Fibroblast of the aortic adventitia (primary cell): Measurements from ENCODE around the gene RTTN. TPM values are rescaled to one million over a fixed set of nuclear protein-coding genes. Genes with fewer than 3 reads are reported as not detected.

Experiments
- DNase-seq: peaks from one replicate; pipeline ENCODE4 v3.0.0-alpha.2; 2010; ENCODE audit warnings: low read depth
- H3K4me3 ChIP-seq: 2 replicates; pipeline ENCODE4 v1.5.1; 2011; ENCODE audit warnings: low read depth, mild to moderate bottlenecking, control low read depth, low read length, moderate library complexity
- total RNA-seq: library from RNA; depleted of rRNA; stranded (reverse); fragments of >200 nt; gene quantifications from 2 replicates; pipeline ENCODE4 v1.2.3, GENCODE V29; 2012; ENCODE audit warnings: low replicate concordance
- TF ChIP-seq, protein P1 (sequence below): IDR thresholded peaks from 2 replicates; pipeline ENCODE4 v1.5.1; 2011; ENCODE audit warnings: mild to moderate bottlenecking, low read length, control low read depth, inconsistent platforms; ENCODE audit not compliant: insufficient read depth

RTTN gene
- total RNA-seq, 1 donor = 38.6 TPM

DNA sequence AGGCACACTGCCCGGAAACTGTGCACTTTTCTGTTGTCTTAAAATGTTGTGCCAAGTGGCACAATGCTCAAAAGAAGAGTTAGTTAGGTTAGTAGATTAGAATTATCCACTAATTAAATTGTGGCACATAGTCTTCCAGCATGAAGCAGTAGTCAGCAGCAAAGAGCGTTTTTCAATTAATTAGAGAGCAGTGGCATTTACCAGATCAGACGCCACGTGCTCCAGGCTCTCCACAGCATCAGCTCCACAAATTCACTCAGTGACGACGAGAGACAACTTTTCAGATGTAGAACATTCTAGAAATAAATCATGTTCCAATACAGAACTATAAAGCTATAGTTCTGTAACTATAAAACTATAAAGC lies 16.4 kb upstream of the RTTN start:
- no peak for DNase-seq
- TF ChIP-seq, protein P1, sequence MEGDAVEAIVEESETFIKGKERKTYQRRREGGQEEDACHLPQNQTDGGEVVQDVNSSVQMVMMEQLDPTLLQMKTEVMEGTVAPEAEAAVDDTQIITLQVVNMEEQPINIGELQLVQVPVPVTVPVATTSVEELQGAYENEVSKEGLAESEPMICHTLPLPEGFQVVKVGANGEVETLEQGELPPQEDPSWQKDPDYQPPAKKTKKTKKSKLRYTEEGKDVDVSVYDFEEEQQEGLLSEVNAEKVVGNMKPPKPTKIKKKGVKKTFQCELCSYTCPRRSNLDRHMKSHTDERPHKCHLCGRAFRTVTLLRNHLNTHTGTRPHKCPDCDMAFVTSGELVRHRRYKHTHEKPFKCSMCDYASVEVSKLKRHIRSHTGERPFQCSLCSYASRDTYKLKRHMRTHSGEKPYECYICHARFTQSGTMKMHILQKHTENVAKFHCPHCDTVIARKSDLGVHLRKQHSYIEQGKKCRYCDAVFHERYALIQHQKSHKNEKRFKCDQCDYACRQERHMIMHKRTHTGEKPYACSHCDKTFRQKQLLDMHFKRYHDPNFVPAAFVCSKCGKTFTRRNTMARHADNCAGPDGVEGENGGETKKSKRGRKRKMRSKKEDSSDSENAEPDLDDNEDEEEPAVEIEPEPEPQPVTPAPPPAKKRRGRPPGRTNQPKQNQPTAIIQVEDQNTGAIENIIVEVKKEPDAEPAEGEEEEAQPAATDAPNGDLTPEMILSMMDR = no peak
- no peak overlapping the region for H3K4me3 ChIP-seq

DNA sequence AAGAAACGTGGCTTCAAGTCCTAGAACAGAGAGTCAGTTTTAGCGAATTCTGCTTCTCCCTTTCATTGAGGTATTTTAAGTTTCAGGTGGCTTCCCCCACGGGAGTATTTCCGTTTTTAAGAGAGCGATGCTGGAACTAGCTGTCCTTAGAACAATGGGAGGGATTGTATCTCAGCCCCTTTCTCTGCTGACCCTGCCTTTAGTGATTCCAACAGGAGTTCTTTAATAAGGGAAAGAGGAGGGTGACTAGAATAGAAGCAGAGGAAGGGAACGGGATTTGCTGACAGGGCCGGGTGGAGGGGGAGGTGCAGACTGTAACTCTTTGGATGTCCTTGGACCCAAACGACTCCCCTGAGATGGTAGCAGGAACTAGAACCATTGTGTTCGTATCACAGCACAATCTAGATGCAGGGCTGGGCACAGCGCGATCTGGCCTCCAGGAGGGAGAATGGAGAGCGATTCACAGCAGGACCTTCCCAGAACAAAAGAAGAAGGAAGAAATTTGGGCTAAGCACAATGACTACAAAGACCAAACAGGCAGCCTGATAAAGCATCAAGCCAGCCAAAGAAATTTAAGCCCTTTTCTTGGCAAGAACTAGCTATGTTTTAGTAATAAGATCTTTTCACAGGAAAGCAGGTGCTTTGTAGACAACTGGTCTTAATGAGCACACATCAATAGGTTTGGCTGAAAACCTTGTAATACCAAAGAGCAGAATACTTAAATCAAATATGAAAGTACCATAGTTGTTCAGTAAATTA lies 15.8 kb upstream of the RTTN start:
- no peak for DNase-seq
- TF ChIP-seq, protein P1 = no peak

DNA sequence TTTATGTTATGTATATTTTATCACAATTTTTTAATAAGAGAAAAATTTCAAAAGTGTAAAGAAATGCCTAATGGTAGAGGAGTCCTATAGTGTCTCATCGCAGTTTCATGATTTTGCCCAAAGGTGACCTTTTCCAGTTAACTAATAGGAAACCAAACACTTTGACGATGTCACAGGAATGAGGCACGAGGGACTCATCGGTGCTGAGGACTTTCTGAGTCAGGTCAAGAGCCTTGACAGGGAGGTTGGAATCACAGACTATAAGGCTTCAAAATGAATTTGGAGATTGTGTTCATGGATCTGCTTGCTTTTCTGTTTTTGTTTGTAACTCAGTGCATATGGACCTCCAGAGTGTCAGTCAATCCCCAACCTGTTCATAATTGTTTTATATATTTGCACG lies 15.1 kb upstream of the RTTN start:
- H3K4me3 ChIP-seq = no peak overlapping the region
- TF ChIP-seq, protein P1 = no peak
- no peak for DNase-seq

More for the DNA sequence above, 15.8 kb upstream of the RTTN start:
- no peak overlapping the region for H3K4me3 ChIP-seq

DNA sequence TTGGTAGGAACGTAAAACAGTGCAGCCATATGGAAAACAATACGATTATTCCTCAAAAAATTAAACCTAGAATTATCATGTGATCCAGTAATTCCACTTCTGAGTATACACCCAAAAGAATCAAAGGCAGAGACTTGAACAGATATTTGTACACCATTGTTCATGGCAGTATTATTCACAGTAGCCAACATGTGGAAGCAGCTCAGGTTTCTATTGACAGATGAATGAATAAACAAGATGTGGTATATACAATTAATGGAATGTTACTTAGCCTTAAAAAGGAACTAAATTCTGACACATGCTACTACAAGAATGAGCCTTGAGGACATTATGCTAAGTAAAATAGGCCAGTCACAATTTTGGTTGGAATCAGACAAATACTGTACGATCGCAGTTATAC lies 14.2 kb upstream of the RTTN start:
- TF ChIP-seq, protein P1 = no peak
- no peak for DNase-seq
- no peak overlapping the region for H3K4me3 ChIP-seq

DNA sequence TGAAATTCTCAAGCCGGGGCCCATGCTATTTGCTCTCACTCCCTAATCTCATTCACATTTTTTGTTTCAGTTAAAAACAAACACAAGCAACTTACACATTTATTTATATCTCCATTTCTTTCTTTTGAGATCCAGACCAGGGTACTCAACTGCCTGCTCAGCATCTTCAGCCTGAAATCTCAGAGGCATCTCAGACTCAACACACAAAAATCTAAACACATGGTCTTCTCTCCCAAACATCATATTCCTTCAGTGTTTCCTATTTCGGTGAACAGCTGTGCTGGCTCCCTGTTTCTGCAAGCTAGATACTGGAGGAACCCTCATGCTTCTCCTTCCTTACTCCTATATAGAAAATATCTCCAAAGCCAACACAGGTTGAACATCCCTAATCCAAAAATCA lies 11.3 kb upstream of the RTTN start:
- DNase-seq = no peak
- TF ChIP-seq, protein P1 = no peak
- no peak overlapping the region for H3K4me3 ChIP-seq

DNA sequence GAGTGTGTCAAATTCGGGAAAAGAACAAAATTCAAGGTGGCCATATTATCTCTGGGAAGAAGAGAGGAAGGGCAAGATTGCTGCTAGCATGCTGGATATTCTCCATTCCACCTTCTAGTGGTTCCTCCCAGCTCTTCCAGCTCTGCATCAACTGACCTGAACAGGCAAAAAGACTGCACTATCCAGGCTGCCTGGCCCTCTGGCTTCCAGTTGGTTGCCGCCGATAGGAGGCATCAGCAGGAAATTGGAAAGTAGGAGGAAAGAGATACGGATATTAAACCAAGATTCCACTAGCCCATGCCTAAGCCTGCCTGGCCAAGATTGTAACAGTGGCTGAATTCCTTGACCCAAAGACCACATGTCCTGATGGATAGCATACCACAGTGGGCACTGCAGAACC lies 1.7 kb upstream of the RTTN start:
- no peak overlapping the region for H3K4me3 ChIP-seq
- DNase-seq = no peak
- TF ChIP-seq, protein P1 = no peak

DNA sequence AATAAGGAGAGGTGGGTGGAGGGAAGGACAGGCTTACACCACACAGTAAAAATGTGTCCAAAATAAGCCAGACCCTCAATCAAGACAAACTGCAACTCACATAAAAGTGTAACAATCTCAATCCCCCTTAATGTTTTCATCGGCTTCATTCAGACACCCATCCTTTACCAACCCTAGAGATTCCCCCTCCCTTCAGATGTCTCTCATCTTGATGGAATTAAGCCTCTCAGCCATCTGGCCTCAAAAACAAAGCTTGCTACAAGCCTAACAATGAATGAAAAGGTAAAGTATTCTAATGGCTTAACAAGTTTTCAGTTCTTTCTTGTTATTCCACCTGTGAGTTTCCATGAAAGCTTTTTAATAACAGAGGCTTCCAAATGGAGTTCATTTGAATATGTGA lies 5.2 kb downstream of the RTTN start:
- TF ChIP-seq, protein P1 = no peak
- no peak overlapping the region for H3K4me3 ChIP-seq
- DNase-seq = no peak
